AG09309 (cell line): Measurements from ENCODE around the gene IL20RB.
"Not testable (repeated sequence)": the region's sequence is repeated elsewhere in the genome, so short reads cannot be mapped to it uniquely, and the experiment has no call there.

ENCODE experiments used
- DNase-seq: peaks from one replicate; pipeline ENCODE4 v3.0.0-alpha.2; 2010; ENCODE audit warnings: low read depth
- H3K4me3 ChIP-seq: 2 replicates; pipeline ENCODE4 v1.5.1; 2011; ENCODE audit warnings: mild to moderate bottlenecking, low read depth, low read length, moderate library complexity; ENCODE audit not compliant: control insufficient read depth
- TF ChIP-seq, protein P1 (sequence below): IDR thresholded peaks from 2 replicates; pipeline ENCODE4 v1.5.1; 2011; ENCODE audit warnings: mild to moderate bottlenecking, low read depth, low read length, inconsistent platforms; ENCODE audit not compliant: insufficient read depth, control insufficient read depth; ENCODE audit errors: missing control alignments

IL20RB gene

DNA sequence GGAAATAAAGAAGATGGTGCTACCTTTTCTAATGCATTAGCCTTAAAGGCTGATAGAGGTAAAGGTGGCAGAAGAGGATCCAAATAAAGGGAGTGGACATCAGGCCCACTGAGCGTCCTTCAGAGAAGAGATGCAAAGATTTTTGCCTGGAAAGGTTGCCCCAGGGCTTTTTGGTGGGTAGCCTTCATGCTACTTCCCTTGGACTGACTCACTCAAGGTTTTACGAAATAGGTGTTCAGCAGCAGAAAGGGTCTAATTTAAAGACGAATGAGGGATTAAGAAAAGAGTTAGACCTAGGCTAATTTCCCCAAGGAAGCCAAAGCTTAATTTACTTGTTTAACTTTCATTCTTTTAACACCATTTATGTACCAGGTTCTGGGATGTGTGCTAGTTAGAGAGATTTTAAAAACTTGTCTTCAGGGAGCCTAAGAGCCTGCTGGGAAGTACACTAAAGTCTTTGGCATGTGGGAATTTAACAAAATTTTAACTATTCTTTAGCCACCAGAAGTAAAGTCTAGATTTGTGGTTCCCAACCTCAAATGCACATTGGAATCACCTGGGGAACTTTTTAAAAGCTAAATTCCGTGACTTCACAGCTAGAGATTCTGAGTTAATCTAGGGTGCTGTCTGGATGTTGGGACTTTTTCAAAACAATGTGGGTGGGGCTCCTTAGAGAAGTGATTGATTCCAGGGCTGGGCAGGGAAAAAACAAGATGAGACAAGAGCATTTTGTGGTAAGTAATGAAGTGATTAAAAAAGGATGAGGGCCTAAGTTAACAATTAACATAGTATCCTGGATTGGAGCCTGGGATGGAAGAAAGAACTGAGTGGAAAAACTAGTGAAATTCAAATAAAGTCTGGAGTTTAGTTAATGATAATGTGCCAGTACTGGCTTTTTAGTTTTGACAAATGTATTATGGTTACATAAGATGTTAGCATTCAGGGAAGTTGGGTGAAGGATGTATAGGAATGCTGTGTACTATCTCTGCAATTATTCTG, 3.4 kb downstream of the IL20RB start:
- no peak for DNase-seq
- H3K4me3 ChIP-seq, result no peak overlapping the region
- TF ChIP-seq, protein P1, sequence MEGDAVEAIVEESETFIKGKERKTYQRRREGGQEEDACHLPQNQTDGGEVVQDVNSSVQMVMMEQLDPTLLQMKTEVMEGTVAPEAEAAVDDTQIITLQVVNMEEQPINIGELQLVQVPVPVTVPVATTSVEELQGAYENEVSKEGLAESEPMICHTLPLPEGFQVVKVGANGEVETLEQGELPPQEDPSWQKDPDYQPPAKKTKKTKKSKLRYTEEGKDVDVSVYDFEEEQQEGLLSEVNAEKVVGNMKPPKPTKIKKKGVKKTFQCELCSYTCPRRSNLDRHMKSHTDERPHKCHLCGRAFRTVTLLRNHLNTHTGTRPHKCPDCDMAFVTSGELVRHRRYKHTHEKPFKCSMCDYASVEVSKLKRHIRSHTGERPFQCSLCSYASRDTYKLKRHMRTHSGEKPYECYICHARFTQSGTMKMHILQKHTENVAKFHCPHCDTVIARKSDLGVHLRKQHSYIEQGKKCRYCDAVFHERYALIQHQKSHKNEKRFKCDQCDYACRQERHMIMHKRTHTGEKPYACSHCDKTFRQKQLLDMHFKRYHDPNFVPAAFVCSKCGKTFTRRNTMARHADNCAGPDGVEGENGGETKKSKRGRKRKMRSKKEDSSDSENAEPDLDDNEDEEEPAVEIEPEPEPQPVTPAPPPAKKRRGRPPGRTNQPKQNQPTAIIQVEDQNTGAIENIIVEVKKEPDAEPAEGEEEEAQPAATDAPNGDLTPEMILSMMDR, result no peak

DNA sequence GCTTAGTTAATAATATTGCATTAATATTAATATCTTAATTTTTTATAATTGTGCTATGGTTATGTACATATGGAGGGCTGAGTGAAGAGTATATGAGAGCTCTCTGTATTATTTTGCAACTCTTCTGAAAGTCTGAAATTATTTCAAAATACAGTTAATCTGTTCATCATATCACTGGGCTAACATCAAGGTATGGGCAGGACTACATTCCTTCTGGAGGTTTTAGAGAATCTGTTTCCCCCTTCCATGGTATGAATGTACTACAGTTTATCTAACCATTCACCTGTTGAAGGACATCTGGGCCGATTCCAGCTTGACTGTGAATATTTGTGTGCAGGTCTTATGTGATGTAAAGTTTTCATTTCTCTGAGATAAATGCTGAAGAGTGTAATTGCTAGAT, 5.1 kb downstream of the IL20RB start:
- TF ChIP-seq, protein P1, result no peak
- H3K4me3 ChIP-seq, result no peak overlapping the region
- no peak for DNase-seq

DNA sequence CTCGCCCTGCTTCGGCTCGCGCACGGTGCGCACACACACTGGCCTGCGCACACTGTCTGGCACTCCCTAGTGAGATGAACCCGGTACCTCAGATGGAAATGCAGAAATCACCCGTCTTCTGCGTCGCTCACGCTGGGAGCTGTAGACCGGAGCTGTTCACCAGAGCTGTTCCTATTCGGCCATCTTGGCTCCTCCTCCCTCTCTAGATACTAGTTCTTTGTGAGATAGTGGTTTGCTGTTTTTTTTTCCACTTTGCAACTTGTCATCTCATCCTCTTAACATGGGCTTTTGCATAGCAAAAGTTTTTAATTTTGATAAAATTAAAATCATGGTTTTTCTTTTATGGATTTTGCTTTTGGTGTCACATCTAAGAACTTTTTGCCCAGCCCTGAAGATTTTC, 11.8 kb downstream of the IL20RB start:
- not testable (repeated sequence) for H3K4me3 ChIP-seq

DNA sequence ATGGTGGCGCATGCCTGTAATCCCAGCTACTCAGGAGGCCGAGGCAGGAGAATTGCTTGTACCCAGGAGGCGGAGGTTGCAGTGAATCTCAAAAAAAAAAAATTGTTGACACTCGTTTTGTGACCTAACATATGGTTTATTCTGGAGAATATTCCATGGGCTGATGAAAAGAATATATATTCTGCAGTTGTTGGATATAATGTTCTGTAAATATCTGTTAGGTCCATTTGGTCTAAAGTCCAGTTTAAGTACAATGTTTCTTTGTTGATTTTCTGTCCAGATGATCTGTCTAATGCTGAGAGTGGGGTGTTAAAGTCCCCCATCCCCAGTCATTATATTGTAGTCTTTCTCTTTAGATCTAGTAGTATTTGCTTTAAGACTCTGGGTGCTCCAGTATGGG, 15.6 kb downstream of the IL20RB start:
- TF ChIP-seq, protein P1, result no peak
- H3K4me3 ChIP-seq, result no peak overlapping the region
- no peak for DNase-seq

More for the DNA sequence above, 11.8 kb downstream of the IL20RB start:
- DNase-seq, result not testable (repeated sequence)

DNA sequence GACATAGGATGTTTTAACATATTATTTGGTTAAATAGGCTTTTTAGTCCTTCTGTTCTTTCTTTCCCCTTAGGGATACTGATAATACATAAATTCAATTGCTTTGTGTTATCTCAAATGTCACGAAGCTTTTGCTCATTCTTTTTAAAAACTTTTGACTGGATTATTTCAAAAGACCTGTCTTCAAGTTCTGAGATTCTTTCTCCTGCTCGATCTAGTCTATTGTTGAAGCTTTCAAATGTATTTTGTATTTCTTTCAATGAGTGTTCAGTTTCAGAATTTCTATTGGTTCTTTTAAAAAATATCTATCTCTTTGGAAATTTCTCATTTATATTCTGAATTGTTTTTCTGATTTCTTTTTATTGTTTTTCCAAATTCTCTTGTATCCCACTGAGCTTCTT, 16.9 kb downstream of the IL20RB start:
- H3K4me3 ChIP-seq, result no peak overlapping the region
- TF ChIP-seq, protein P1, result no peak
- DNase-seq, result no peak

DNA sequence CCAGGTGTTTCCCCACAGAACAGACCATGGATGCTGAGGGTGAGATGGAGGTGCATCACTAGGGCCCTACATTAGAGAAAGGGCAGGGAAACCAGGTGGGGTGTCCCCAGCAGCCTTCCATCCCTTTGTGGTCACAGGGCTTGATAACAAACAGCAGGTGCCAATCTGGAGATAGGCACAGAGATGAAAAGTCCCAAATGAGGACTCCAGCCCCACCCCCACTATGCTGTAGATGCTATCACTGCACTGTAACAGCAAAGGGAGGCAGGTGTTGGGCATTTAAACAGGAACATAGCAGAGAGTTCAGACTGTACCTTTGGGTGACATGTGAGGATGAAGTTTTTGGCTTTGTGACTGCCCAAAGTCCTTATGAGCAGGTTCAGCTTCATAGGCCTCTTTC, 21.4 kb downstream of the IL20RB start:
- TF ChIP-seq, protein P1, result no peak
- DNase-seq, result no peak
- no peak overlapping the region for H3K4me3 ChIP-seq

DNA sequence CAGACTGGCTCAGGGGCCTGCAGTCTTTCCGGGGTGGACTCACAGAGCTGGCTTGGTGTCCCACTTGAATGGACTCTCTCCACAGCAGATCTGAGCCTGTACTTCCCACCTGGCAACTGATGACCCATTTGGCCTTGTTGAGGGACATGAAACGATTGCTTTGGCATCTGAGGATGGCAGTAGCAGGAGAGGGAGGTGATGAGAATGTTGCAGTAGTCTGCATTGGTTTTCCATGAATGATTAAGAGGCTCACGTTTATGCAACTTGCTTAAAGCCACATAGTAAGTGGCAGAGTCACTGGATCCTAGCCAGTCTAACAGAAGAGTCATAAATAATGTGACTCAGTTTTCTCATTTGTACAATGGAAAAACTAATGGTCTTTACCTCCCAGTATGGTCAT, 21.9 kb downstream of the IL20RB start:
- TF ChIP-seq, protein P1, result no peak
- no peak overlapping the region for H3K4me3 ChIP-seq
- DNase-seq, result no peak
